ENCODE results near the gene RAPGEF1.

DNA sequence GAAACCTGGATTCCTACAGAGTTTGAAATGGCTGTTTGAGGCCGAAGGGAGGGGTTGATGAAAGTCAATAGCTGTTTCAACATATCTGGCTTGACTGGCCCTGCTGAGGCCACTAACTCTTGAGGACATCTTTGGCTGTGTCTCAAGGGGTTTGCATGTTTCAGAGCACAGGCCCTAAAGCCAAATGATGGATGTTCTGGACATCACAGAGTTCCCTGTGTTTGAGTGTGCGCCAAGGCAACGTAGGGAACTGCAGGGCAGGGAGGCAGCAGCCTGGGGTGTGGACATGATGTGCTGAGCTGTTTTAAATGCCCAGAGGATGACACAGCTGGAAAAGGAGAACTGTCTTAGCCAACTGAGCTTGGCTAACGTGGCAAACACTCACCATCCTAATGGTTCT, 89.6 kb downstream of the RAPGEF1 start:
- no peak for TF ChIP-seq ZNF274 (IDR thresholded peaks at IDR 0.05; ENCODE audit: low read depth, low read length)
- no peak for TF ChIP-seq YY1 (IDR thresholded peaks at IDR 0.05; ENCODE audit: insufficient read depth, insufficient read length)

All from NT2/D1 (cell line).